Fibroblast of the aortic adventitia (primary cell): ENCODE results near the gene FAAH. TPM values are rescaled to one million over a fixed set of nuclear protein-coding genes. Genes with fewer than 3 reads are reported as not detected.

ENCODE experiments used
- DNase-seq: peaks from one replicate; pipeline ENCODE4 v3.0.0-alpha.2; 2010; ENCODE audit warnings: low read depth
- H3K4me3 ChIP-seq: 2 replicates; pipeline ENCODE4 v1.5.1; 2011; ENCODE audit warnings: low read depth, mild to moderate bottlenecking, control low read depth, low read length, moderate library complexity
- total RNA-seq: library from RNA; depleted of rRNA; stranded (reverse); fragments of >200 nt; gene quantifications from 2 replicates; pipeline ENCODE4 v1.2.3, GENCODE V29; 2012; ENCODE audit warnings: low replicate concordance
- TF ChIP-seq, protein P1 (sequence below): IDR thresholded peaks from 2 replicates; pipeline ENCODE4 v1.5.1; 2011; ENCODE audit warnings: mild to moderate bottlenecking, low read length, control low read depth, inconsistent platforms; ENCODE audit not compliant: insufficient read depth

Gene FAAH
- total RNA-seq, 1 donor, result 0.18 TPM

DNA sequence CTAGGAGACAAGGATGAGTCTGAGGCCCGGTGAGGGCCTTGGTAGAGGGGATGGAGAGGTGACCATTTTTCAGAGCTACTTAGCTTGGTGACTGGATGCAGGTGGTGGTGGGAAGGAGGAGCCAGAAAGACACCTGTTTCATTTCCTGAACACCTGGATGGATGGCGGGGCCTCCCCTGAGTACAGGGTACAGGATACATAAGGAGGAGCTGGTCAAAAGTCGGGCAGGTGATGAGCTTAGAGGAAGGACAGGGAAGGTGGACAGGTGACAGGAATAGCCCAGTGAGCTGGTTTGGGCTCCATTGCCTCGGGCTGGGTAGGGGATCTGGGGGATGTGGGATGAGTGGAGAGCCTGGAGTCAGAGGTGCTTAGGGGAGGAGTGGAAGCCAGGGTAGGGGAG is 6.3 kb downstream of the FAAH start:
- no peak overlapping the region for H3K4me3 ChIP-seq
- no peak for DNase-seq
- TF ChIP-seq, protein P1, sequence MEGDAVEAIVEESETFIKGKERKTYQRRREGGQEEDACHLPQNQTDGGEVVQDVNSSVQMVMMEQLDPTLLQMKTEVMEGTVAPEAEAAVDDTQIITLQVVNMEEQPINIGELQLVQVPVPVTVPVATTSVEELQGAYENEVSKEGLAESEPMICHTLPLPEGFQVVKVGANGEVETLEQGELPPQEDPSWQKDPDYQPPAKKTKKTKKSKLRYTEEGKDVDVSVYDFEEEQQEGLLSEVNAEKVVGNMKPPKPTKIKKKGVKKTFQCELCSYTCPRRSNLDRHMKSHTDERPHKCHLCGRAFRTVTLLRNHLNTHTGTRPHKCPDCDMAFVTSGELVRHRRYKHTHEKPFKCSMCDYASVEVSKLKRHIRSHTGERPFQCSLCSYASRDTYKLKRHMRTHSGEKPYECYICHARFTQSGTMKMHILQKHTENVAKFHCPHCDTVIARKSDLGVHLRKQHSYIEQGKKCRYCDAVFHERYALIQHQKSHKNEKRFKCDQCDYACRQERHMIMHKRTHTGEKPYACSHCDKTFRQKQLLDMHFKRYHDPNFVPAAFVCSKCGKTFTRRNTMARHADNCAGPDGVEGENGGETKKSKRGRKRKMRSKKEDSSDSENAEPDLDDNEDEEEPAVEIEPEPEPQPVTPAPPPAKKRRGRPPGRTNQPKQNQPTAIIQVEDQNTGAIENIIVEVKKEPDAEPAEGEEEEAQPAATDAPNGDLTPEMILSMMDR, result no peak

DNA sequence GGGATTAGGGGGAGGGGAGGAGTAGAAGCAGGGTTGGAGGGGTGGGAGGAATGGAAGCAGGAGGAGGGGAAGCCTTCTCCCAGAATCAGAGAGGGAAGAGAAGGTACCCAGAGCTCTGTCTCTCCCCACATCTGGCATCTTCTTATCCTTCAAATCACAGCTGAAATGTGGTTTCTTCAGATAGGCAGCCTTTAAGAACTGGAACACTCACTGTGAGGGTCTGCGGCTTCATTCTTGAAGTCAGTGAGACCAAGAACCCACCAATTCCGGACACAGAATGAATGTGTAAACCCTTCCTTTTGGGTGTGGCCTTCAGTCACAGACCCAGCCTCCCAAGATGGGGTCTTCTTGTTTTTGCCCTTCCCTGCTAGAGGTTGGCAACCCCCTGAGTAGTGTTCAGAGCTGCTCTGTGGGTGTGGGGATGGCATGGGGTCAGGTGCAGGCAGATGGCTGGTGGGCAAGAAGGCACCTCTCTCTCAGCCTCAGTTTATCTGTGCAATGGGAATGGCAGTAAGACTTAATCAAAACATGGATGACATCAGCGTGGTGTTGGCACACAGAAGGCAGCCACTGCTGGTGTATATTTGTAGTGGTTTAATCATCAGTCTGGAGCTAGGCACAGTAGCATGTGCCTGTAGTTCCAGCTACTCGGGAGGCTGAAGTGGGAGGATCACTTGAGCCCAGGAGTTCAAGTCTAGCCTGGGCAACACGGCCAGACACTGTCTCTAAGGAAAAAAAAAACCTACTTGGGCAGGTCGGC is 7.2 kb downstream of the FAAH start:
- H3K4me3 ChIP-seq, result no peak overlapping the region
- TF ChIP-seq, protein P1, result no peak
- DNase-seq, result peak; percentile 27

DNA sequence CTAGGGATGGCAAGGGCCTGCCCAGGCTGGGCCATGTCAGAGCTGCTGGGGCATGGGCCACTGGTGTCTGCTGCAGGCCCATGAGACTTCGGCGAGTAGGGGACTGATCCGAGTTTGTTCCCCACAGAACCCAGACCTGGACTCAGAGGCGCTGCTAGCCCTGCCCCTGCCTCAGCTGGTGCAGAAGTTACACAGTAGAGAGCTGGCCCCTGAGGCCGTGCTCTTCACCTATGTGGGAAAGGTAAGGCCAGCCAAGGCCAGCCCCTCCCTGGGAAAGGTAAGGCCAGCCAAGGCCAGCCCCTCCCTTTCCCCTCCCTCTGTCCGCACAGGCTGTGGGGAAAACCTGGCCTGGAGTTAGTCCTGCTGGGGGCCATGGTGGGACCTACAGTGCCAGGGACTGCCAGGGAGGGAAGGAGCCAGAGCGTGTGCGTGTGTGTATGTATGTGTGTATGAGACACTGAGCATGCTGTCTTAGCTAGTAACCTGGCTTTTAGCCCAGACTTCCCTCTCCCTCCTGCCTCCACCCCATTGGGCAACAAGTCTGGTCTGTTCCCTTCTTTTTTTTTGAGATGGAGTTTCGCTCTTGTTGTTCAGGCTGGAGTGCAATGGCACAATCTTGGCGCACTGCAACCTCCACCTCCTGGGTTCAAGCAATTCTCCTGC is 8.0 kb downstream of the FAAH start:
- TF ChIP-seq, protein P1, result no peak
- peak; percentile 98 for DNase-seq
- no peak overlapping the region for H3K4me3 ChIP-seq

DNA sequence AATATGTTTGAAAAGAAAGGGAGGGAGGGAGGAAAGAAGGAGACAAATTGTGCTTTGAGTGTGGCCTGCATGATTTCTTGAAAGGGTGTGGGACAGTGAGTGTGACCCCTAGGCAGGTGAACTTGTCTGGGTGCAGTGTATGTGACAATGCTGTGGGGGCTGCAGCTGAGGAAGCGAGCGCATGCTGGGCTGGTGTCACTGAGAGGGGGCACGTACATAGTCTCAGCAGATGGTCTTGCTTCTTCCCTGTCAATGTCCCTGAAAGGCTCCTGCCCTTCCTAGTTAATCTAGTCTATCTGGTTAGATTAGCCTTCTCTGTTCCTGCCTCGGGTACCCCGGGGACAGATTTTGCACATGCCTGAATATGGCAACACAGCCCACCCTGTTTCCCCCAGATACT is 9.8 kb downstream of the FAAH start:
- TF ChIP-seq, protein P1, result no peak
- no peak for DNase-seq
- H3K4me3 ChIP-seq, result no peak overlapping the region

DNA sequence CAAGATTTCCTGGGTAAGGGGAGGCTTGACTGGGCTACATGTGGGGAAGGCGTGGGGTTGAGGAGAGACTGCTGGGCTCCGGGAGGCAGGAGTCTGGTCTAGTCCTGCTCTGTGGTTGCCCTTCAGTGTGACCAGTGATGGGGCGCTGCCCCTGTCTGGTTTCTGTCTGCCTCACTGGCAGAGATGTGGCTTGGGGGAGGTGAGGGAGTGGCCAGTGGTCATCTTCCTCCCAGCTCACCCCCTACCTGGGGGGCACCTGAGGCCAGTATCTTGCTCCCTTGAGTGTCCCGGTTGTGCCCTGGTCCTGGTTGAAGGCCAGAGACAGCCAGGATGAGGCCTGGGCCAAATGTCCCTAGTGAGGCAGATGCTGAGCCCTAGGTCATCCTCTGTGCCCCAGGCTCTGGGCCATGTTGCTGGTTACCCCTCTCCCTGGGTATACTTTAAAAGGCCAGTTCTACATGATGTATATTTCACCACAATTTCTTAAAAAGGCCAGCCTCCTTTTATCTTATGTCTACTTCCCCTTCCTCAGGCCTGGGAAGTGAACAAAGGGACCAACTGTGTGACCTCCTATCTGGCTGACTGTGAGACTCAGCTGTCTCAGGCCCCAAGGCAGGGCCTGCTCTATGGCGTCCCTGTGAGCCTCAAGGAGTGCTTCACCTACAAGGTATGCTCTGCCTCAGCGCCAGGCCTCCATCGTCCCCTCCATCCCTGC is 10.5 kb downstream of the FAAH start:
- TF ChIP-seq, protein P1, result no peak
- H3K4me3 ChIP-seq, result no peak overlapping the region
- DNase-seq, result no peak

DNA sequence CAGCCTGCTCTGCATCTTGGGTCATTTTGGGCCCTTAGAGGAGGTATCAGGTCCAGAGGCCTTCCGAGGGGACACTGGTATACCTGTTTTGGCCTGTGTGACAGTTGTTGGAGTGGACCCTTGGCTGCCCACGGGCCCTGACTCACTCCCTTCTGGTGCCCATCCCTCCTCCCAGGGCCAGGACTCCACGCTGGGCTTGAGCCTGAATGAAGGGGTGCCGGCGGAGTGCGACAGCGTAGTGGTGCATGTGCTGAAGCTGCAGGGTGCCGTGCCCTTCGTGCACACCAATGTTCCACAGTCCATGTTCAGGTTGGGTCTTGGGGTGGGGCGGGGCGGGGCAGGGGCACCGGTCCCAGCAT is 11.1 kb downstream of the FAAH start:
- no peak for DNase-seq
- H3K4me3 ChIP-seq, result no peak overlapping the region
- TF ChIP-seq, protein P1, result no peak
